Erythroblast (primary cell): ENCODE results near the gene HSD11B1L.

ENCODE experiments used
- GATA1 ChIP-seq: IDR thresholded peaks from 2 replicates; pipeline ENCODE4 v1.6.1; 2011; ENCODE audit warnings: low read depth, mild to moderate bottlenecking, control low read depth, low read length, moderate library complexity
- POLR2A ChIP-seq: IDR thresholded peaks from 2 replicates; pipeline ENCODE4 v1.6.1; 2011; ENCODE audit warnings: mild to moderate bottlenecking, low read length

DNA sequence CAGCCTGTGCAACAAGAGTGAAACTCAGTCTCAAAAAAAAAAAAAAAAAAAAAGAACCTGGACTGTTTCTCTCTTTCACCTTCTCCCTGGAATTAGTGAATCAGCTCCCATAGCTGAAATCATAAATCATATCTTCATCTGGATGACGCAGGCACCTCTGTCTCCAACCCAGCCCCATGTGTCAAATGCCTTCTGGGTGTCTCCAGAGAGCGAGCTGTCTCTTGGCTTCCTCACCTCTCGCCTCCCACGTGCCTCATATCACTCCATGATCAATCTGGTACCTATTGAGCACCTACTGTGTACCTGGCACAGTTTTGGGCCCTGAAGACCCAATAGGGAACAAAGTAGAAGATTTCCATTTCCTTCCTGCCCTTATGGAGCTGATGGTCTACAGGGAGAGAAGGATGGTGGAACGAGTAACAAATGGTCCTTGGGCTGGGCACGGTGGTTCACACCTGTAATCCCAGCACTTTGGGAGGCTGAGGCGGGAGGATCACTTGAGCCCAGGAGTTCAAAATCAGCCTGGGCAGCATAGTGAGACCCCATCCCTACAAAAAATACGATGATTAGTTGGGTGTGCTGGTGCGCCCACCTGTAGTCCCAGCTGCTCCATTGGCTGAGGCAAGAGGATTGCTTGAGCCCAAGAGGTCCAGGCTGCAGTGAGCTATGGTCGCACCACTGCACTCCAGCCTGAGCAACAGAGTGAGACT is 2.5 kb downstream of the HSD11B1L start:
- TF ChIP-seq POLR2A (no peak), GATA1 (no peak)
